Left lung (tissue), 10 donors: Measurements from ENCODE around the gene DCTD. TPM values are rescaled to one million over a fixed set of nuclear protein-coding genes. Genes with fewer than 3 reads are reported as not detected.

Source experiments
- ATAC-seq: fragments of 200-7000 bp; cut with Tn5 transposase; one replicate; pipeline ENCODE4 v1.9.1; 2020; ENCODE audit warnings: moderate library complexity
- DNase-seq, 4 donors: peaks; one replicate each; pipeline ENCODE4 v3.0.0-alpha.2; 2013 to 2020
- H3K27ac ChIP-seq, 2 donors: fragments of 200-600 bp; sonication (generic) in 1 of 2; one replicate each; pipeline versions ENCODE4 v1.5.0 to v1.8.0; 2020 to 2021
- H3K27me3 ChIP-seq, 2 donors: fragments of 200-600 bp; sonication (generic) in 1 of 2; one replicate each; pipeline versions ENCODE4 v1.5.0 to v1.8.0; 2020 to 2021
- H3K36me3 ChIP-seq, 2 donors: fragments of 200-600 bp; sonication (generic) in 1 of 2; one replicate each; pipeline versions ENCODE4 v1.5.0 to v1.8.0; 2020 to 2021
- H3K4me1 ChIP-seq, 2 donors: fragments of 200-600 bp; one replicate each; pipeline ENCODE4 v1.8.0; 2021
- H3K4me3 ChIP-seq, 2 donors: fragments of 200-600 bp; sonication (generic) in 1 of 2; one replicate each; pipeline versions ENCODE4 v1.5.0 to v1.8.0; 2020 to 2021; ENCODE audit warnings: mild to moderate bottlenecking in 1 of 2
- H3K9me3 ChIP-seq, 2 donors: fragments of 200-600 bp; sonication (generic) in 1 of 2; one replicate each; pipeline versions ENCODE4 v1.5.0 to v1.8.0; 2020 to 2021
- intact Hi-C, 2 donors: fragments of 100-400 bp; cut with DNase I; formaldehyde crosslinking; loops; one replicate each; pipeline versions ENCODE4 v1.11.2 to v1.14.2; 2022
- polyA plus RNA-seq, 6 donors: library from polyadenylated mRNA; unstranded; fragments of 120-200 nt; gene quantifications; one replicate each; pipeline ENCODE4 v1.2.1, GENCODE V29; 2013; ENCODE audit not compliant: insufficient read length in 6 of 6
- total RNA-seq, 2 donors: library from RNA; stranded (reverse); fragmentation: NEBNext Ultra II Directional; extraction: Animal tissue kit (Norgen Biotek cat#: 25700); gene quantifications; one replicate each; pipeline ENCODE4 v1.2.1, GENCODE V29; 2021
- TF ChIP-seq, protein P1 (sequence below), 2 donors: fragments of 200-600 bp; sonication (generic) in 1 of 2; IDR thresholded peaks; one replicate each; pipeline versions ENCODE4 v1.5.0 to v1.8.0; 2021; ENCODE audit warnings: antibody characterized with exemption in 2 of 2
- donor health status: DM: no; HTN: yes; CAD: no.
- donor health status: DM: no; HTN: no; CAD: no.

The DCTD gene
- total and polyA plus RNA-seq, 8 donors: 83.4 to 116 (median 105) TPM

DNA sequence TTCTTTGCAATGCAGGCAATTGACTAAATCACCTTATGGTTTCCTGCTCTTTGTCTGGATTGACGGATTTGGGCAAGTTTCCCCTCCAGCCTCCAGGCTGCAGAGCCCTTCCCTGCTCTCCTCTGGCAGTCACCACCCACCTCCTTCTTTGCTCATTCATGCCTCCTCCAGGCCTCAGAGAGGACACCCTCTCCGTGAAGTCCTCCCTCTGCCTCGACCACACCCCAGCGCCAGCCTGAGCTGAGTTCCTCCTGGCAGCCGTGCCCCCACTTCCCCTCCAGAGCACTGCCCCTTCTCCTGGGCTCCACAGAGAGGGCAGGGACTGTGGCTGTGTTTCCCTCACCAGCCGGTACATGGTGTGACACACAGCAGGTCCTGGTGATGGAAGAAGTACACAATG lies 53.7 kb downstream of the DCTD start:
- no peaks in the 10 kb centered on the region for H3K4me1 ChIP-seq
- TF ChIP-seq, protein P1, sequence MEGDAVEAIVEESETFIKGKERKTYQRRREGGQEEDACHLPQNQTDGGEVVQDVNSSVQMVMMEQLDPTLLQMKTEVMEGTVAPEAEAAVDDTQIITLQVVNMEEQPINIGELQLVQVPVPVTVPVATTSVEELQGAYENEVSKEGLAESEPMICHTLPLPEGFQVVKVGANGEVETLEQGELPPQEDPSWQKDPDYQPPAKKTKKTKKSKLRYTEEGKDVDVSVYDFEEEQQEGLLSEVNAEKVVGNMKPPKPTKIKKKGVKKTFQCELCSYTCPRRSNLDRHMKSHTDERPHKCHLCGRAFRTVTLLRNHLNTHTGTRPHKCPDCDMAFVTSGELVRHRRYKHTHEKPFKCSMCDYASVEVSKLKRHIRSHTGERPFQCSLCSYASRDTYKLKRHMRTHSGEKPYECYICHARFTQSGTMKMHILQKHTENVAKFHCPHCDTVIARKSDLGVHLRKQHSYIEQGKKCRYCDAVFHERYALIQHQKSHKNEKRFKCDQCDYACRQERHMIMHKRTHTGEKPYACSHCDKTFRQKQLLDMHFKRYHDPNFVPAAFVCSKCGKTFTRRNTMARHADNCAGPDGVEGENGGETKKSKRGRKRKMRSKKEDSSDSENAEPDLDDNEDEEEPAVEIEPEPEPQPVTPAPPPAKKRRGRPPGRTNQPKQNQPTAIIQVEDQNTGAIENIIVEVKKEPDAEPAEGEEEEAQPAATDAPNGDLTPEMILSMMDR (IDR thresholded peaks at IDR 0.05): no peak
- intact Hi-C loops: no loop called here
- H3K27ac ChIP-seq: no peak overlapping the region
- no peaks in the 10 kb centered on the region for H3K9me3 ChIP-seq
- H3K36me3 ChIP-seq: no peaks in the 10 kb centered on the region
- DNase-seq: no peak
- ATAC-seq: peak; percentile 6
- no peaks in the 10 kb centered on the region for H3K27me3 ChIP-seq
- no peak overlapping the region for H3K4me3 ChIP-seq

DNA sequence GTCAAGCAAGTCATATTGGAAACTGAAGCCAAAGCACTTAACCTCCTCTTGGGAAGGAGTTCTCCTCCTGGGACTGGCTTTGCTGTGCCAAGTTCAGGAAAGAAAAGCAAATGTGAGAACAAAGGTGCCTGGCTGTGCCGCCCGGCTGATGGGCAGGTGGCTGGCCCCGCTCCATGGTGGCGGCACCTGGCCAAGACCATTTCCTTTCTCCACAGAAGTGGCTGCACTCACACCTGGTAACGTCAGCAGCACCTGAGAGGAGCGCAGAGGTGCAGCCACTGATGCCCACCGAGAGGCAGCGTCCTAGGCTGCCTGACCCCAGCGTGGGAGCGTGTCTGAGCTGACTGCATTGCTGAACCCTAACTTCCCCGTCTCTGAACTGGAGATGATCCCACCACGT lies 54.3 kb downstream of the DCTD start:
- ATAC-seq: peak; percentile 87
- no peaks in the 10 kb centered on the region for H3K27me3 ChIP-seq
- no peaks in the 10 kb centered on the region for H3K4me1 ChIP-seq
- H3K27ac ChIP-seq: peak overlapping the region in 1 of 2 donors; percentile 33
- intact Hi-C loops: no loop called here
- no peaks in the 10 kb centered on the region for H3K36me3 ChIP-seq
- TF ChIP-seq, protein P1 (IDR thresholded peaks at IDR 0.05): no peak
- H3K4me3 ChIP-seq: no peak overlapping the region
- no peaks in the 10 kb centered on the region for H3K9me3 ChIP-seq
- peak in 3 of 4 donors; percentile 60 to 84 (median 77) for DNase-seq

DNA sequence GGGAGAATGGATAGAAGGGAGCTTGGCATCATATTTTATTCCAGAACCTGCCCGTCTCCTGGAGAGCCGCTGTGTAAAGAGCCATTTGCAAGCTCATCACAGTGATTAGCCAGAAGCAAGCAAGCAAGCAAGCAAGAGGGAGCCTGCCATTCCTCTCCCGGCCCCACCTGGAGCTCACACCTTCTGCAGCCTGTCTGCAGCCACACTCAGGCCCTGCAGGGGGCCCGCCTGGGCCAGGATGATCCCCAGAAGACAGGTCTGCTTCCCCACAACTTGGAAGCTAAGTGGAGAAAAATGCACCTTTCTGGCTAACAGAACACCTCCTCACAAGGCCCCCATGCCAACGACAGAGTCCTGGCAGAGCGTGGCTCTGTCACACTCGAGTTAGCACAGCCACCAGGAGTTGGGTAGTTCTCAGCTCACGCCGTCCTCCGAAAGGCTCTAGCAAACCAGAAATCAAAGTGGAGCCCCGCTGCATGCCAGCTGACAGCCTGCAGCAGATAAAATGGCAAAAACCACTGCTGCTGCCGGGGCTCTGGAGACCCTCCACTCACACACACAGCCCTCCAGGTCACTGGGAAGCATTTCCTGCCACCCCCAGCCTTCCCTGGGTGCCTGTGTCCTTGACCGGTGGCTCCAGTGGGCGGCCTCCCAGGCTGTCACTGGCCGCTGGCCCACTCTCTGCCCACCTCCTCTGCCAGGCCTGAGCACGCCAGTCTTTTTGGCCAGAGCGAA lies 54.9 kb downstream of the DCTD start:
- TF ChIP-seq, protein P1 (IDR thresholded peaks at IDR 0.05): no peak
- peak; percentile 15 for ATAC-seq
- H3K27me3 ChIP-seq: no peaks in the 10 kb centered on the region
- H3K4me3 ChIP-seq: no peak overlapping the region
- no peaks in the 10 kb centered on the region for H3K36me3 ChIP-seq
- H3K27ac ChIP-seq: peak overlapping the region in 1 of 2 donors; percentile 33
- intact Hi-C loops: no loop called here
- no peaks in the 10 kb centered on the region for H3K4me1 ChIP-seq
- H3K9me3 ChIP-seq: no peaks in the 10 kb centered on the region
- peak in 1 of 4 donors; percentile 13 for DNase-seq

DNA sequence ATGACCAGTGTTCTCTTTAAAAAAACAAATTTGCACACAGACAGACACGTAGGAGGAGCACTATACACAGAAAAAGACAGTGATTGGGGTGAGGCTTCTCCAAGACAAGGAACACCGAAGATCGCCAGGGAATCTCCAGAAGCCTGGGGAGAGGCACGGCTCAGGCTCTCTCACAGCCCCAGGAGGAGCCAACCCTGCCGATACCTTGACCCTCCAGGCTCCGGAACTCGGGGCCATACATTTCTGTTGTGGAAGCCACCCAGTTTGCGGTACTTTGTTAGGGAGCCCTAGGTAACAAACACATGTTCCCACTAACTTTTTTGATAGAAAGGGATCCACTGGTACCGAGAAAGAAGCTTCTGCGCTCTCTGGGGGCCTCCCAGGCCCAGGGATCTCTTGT lies 55.8 kb downstream of the DCTD start:
- TF ChIP-seq, protein P1 (IDR thresholded peaks at IDR 0.05): no peak
- Histone ChIP-seq H3K4me1 (no peaks in the 10 kb centered on the region), H3K4me3 (no peak overlapping the region), H3K27me3 (no peaks in the 10 kb centered on the region), H3K36me3 (no peaks in the 10 kb centered on the region), H3K27ac (no peak overlapping the region), H3K9me3 (no peaks in the 10 kb centered on the region)
- no peak for DNase-seq
- no peak for ATAC-seq
- intact Hi-C loops: no loop called here

DNA sequence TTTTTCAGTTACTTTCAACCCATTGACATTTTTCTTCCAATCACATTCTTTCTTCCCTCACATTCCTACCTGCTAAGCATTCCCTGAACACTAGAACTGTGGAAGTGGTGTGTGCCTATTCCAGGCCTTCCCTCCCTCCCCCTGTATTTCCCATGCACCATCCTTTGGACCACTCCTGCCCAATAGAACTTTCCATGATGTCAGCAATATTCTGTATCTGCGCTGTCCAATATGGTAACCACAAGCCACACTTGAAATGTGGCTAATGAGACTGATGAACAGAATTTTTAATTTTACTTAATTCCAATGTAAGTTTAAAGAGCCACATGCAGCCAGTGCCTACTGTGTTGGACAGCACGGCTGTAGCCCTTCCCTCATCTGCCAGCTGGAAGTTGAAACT lies 57.5 kb downstream of the DCTD start:
- intact Hi-C loops: no loop called here
- H3K27me3 ChIP-seq: no peaks in the 10 kb centered on the region
- H3K4me3 ChIP-seq: no peak overlapping the region
- TF ChIP-seq, protein P1 (IDR thresholded peaks at IDR 0.05): no peak
- no peak for DNase-seq
- H3K27ac ChIP-seq: no peak overlapping the region
- no peaks in the 10 kb centered on the region for H3K4me1 ChIP-seq
- H3K9me3 ChIP-seq: no peaks in the 10 kb centered on the region
- no peak for ATAC-seq
- H3K36me3 ChIP-seq: no peaks in the 10 kb centered on the region
